BE2C (cell line): ENCODE data around the gene TPCN2.

Experiments used
- DNase-seq: peaks from one replicate; pipeline ENCODE4 v3.0.0-alpha.2; 2020
- H3K27me3 ChIP-seq: fragments of 250-450 bp; sonication (Bioruptor Pico); 2 replicates; pipeline ENCODE4 v1.5.1; 2020; ENCODE audit warnings: mild to moderate bottlenecking
- H3K36me3 ChIP-seq: fragments of 250-450 bp; sonication (Bioruptor Pico); 2 replicates; pipeline ENCODE4 v1.5.1; 2020; ENCODE audit warnings: mild to moderate bottlenecking
- H3K4me1 ChIP-seq: fragments of 250-450 bp; sonication (Bioruptor Pico); 2 replicates; pipeline ENCODE4 v1.5.1; 2020
- H3K4me3 ChIP-seq: 2 replicates; pipeline ENCODE4 v1.5.1; 2011; ENCODE audit warnings: low read depth, low read length
- H3K9me3 ChIP-seq: fragments of 250-450 bp; sonication (Bioruptor Pico); 2 replicates; pipeline ENCODE4 v1.5.1; 2020
- CTCF ChIP-seq: IDR thresholded peaks from 2 replicates; pipeline ENCODE4 v1.5.1; 2012; ENCODE audit warnings: mild to moderate bottlenecking, low read depth, low read length

TPCN2 gene

GRCh38 chr11:69064394-69064957 is 15.7 kb downstream of the TPCN2 start:
- Histone ChIP-seq H3K4me3 (no peak overlapping the region), H3K4me1 (no peaks in the 10 kb centered on the region), H3K36me3 (peaks cover 8% of the 10 kb centered on the region), H3K27me3 (no peaks in the 10 kb centered on the region), H3K9me3 (no peaks in the 10 kb centered on the region)
- no peak for TF ChIP-seq CTCF
- no peak for DNase-seq

DNA sequence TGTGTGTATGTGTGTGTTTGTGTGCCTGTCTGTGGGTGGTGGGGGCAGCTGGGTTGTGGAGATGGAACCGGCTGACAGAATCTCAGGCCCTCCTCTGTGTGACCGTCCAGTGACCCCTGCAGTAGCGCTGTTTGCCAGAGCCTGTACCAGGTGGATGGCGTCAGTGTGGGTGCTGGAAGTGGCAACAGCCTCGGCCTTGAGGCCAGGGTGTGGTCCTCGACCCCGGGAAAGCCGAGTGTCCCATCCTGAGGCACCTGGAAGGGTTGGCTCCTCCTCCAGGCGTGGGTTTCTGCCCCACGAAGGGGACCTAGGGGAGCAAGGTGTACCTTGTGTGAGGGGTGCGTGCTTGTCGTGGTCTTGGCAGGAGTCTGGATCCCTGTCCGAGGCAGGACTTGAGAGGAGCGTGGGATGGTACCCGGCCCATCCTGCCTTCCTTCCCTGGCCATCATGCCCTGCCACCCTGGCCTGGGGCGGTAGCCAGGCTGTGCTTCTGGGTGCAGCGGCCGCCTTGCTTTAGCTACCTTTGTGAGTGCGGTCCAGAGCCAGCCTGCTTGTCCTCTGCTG is 16.5 kb downstream of the TPCN2 start:
- no peaks in the 10 kb centered on the region for H3K9me3 ChIP-seq
- H3K27me3 ChIP-seq: no peaks in the 10 kb centered on the region
- no peak overlapping the region for H3K4me3 ChIP-seq
- TF ChIP-seq CTCF: no peak
- H3K36me3 ChIP-seq: peaks cover 8% of the 10 kb centered on the region
- no peaks in the 10 kb centered on the region for H3K4me1 ChIP-seq
- DNase-seq: no peak

DNA sequence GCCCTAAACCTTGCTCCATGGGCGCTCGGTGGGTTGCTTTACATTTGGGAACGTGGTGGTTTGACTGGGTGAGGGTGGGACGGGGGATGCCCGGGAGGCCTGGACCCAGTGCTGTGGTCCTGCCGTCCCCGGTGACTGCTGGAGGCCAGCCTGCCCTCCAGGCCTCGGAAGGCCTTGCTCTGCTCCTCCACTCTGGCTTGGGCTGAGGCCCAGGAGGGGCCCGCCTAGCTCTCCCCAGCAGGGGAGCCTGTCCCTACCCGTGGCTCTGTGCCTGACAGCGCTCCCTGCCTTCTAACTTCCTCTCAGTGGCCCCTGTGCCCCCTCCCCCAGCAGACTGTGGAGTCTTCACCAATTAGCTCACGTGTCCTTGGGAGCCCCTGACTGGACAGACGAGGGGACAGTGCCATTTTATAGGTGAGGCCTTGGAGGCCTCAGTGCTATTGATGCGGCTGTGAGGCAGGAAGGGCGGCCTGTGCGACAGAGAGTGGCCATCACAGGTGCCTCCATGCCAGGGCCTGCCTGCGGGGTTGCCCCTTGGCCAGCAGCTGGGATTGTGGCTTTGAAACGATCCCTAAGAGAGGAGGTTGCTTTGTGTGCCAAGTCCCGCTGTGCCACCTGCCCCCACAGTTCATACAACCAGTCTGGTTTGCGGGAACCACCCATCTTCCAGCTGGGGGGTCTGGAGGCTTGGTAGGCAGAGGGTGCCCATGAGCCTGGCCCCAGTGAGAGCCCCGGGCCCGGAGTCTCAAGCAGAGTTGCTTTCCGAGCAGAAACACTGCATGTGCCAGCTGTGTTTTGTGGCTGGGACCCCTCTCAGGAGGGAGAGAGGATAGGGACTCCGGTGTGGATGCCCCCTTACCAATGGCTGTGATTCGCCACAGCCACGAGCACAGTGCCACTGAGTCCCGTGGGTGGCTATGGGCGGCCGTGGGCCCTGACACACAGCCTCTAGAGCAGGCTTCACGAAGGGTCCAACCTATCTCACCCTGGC is 17.7 kb downstream of the TPCN2 start:
- DNase-seq: no peak
- TF ChIP-seq CTCF: no peak
- H3K9me3 ChIP-seq: no peaks in the 10 kb centered on the region
- H3K27me3 ChIP-seq: no peaks in the 10 kb centered on the region
- no peaks in the 10 kb centered on the region for H3K4me1 ChIP-seq
- H3K36me3 ChIP-seq: peaks cover 8% of the 10 kb centered on the region
- H3K4me3 ChIP-seq: no peak overlapping the region

GRCh38 chr11:69067200-69067599 is 18.5 kb downstream of the TPCN2 start:
- no peak for DNase-seq
- H3K4me3 ChIP-seq: no peak overlapping the region
- peaks cover 6% of the 10 kb centered on the region for H3K36me3 ChIP-seq
- H3K27me3 ChIP-seq: no peaks in the 10 kb centered on the region
- H3K4me1 ChIP-seq: no peaks in the 10 kb centered on the region
- no peak for TF ChIP-seq CTCF
- no peaks in the 10 kb centered on the region for H3K9me3 ChIP-seq

GRCh38 chr11:69071086-69071800 is 22.5 kb downstream of the TPCN2 start:
- H3K27me3 ChIP-seq: no peaks in the 10 kb centered on the region
- DNase-seq: no peak
- H3K4me1 ChIP-seq: no peaks in the 10 kb centered on the region; the same call in 1 of the 2 replicates
- no peak overlapping the region for H3K4me3 ChIP-seq
- no peaks in the 10 kb centered on the region for H3K9me3 ChIP-seq
- no peak for TF ChIP-seq CTCF
- H3K36me3 ChIP-seq: peaks cover 4% of the 10 kb centered on the region; the same call in 1 of the 2 replicates
